ENCODE measurements around the gene PATE4.

Gene PATE4

DNA sequence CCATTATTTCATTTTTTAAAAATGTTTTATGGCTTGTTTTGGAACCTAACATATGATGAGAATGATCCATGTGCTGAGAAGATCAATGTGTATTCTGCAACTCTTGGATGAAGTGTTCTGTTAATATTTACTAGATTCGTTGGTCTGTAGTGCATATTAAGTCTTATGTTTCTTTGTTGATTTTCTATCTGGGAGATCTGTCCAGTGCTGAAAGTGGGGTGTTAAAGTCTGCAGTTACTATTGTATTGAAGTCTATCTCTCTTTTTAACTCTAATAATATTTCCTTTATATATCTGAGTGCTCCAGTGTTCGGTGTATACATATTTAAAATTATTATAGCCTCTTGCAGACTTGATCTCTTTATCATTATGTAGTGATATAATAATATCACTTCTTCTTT lies 33.3 kb upstream of the PATE4 start:
- Histone ChIP-seq H3K4me1 (ENCODE audit: insufficient read depth, poor library complexity, severe bottlenecking) (no peaks in the 10 kb centered on the region), H3K36me3 (ENCODE audit: low read depth) (no peaks in the 10 kb centered on the region), H3K4me3 (ENCODE audit: severe bottlenecking) (no peak overlapping the region), H3K27ac (ENCODE audit: poor library complexity, severe bottlenecking) (no peak overlapping the region), H3K27me3 (ENCODE audit: insufficient read depth, poor library complexity, severe bottlenecking) (no peaks in the 10 kb centered on the region), H3K9me3 (ENCODE audit: severe bottlenecking) (no peaks in the 10 kb centered on the region)
- TF ChIP-seq CTCF (IDR thresholded peaks at IDR 0.05; ENCODE audit: poor library complexity, severe bottlenecking) = no peak
- DNase-seq (ENCODE audit: low spot score) = no peak
- no peak for ATAC-seq (ENCODE audit: low read depth)

DNA sequence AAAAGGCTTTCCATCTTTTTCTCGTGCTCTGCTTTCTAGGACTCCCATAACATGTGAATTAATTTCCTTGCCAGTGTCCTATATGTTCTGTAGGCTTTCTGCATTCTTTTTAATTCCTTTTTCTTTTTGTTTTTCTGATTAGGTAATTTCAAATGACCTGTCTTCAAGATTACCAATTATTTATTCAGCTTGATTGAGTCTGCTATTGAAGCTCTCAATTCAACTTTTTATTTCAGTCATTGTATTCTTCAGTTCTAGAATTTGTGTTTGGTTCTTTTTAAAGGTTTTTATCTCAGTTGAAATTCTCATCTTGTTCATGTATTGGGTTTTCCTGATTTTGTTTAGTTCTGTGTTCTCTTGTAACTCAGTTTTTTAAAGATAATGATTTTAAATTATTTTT lies 30.7 kb upstream of the PATE4 start:
- DNase-seq (ENCODE audit: low spot score) = no peak
- Histone ChIP-seq H3K27me3 (ENCODE audit: insufficient read depth, poor library complexity, severe bottlenecking) (no peaks in the 10 kb centered on the region), H3K9me3 (ENCODE audit: severe bottlenecking) (no peaks in the 10 kb centered on the region), H3K36me3 (ENCODE audit: low read depth) (no peaks in the 10 kb centered on the region), H3K27ac (ENCODE audit: poor library complexity, severe bottlenecking) (no peak overlapping the region), H3K4me3 (ENCODE audit: severe bottlenecking) (no peak overlapping the region), H3K4me1 (ENCODE audit: insufficient read depth, poor library complexity, severe bottlenecking) (no peaks in the 10 kb centered on the region)
- no peak for ATAC-seq (ENCODE audit: low read depth)
- TF ChIP-seq CTCF (IDR thresholded peaks at IDR 0.05; ENCODE audit: poor library complexity, severe bottlenecking) = no peak

GRCh38 chr11:125807909-125808308 lies 25.2 kb upstream of the PATE4 start:
- no peaks in the 10 kb centered on the region for H3K9me3 ChIP-seq (ENCODE audit: severe bottlenecking)
- no peak overlapping the region for H3K27ac ChIP-seq (ENCODE audit: poor library complexity, severe bottlenecking)
- ATAC-seq (ENCODE audit: low read depth) = 0 out of 3 replicates have a peak, but pooled peaks have one; percentile 36
- H3K36me3 ChIP-seq (ENCODE audit: low read depth) = no peaks in the 10 kb centered on the region
- no peaks in the 10 kb centered on the region for H3K4me1 ChIP-seq (ENCODE audit: insufficient read depth, poor library complexity, severe bottlenecking)
- no peak overlapping the region for H3K4me3 ChIP-seq (ENCODE audit: severe bottlenecking)
- H3K27me3 ChIP-seq (ENCODE audit: insufficient read depth, poor library complexity, severe bottlenecking) = no peaks in the 10 kb centered on the region
- no peak for DNase-seq (ENCODE audit: low spot score)
- TF ChIP-seq CTCF (IDR thresholded peaks at IDR 0.05; ENCODE audit: poor library complexity, severe bottlenecking) = no peak

- Histone ChIP-seq H3K9me3 (ENCODE audit: severe bottlenecking) (peaks cover 2% of the 10 kb centered on the region), H3K4me3 (ENCODE audit: severe bottlenecking) (no peak overlapping the region), H3K27me3 (ENCODE audit: insufficient read depth, poor library complexity, severe bottlenecking) (peaks cover 9% of the 10 kb centered on the region), H3K36me3 (ENCODE audit: low read depth) (no peaks in the 10 kb centered on the region), H3K27ac (ENCODE audit: poor library complexity, severe bottlenecking) (no peak overlapping the region), H3K4me1 (ENCODE audit: insufficient read depth, poor library complexity, severe bottlenecking) (no peaks in the 10 kb centered on the region)
- ATAC-seq (ENCODE audit: low read depth) = no peak
- TF ChIP-seq CTCF (IDR thresholded peaks at IDR 0.05; ENCODE audit: poor library complexity, severe bottlenecking) = no peak
- no peak for DNase-seq (ENCODE audit: low spot score)
These were observed 2.6 kb downstream of the PATE4 start for GRCh38 chr11:125835748-125836147.

GRCh38 chr11:125842321-125842948 lies 9.3 kb downstream of the PATE4 start:
- DNase-seq (ENCODE audit: low spot score) (no peak), ATAC-seq (ENCODE audit: low read depth) (no peak)
- Histone ChIP-seq H3K4me1 (ENCODE audit: insufficient read depth, poor library complexity, severe bottlenecking) (no peaks in the 10 kb centered on the region), H3K27ac (ENCODE audit: poor library complexity, severe bottlenecking) (no peak overlapping the region), H3K36me3 (ENCODE audit: low read depth) (no peaks in the 10 kb centered on the region), H3K4me3 (ENCODE audit: severe bottlenecking) (no peak overlapping the region), H3K9me3 (ENCODE audit: severe bottlenecking) (no peaks in the 10 kb centered on the region), H3K27me3 (ENCODE audit: insufficient read depth, poor library complexity, severe bottlenecking) (no peaks in the 10 kb centered on the region)
- TF ChIP-seq CTCF (IDR thresholded peaks at IDR 0.05; ENCODE audit: poor library complexity, severe bottlenecking) = no peak
